Fibroblast of lung (primary cell): Measurements from ENCODE around the gene CFAP161. TPM values are rescaled to one million over a fixed set of nuclear protein-coding genes. Genes with fewer than 3 reads are reported as not detected.

ENCODE experiments used
- DNase-seq, 2 donors: peaks; one replicate each; pipeline versions ENCODE4 v3.0.0 to v3.0.0-alpha.2; 2010; ENCODE audit warnings: low read depth in 2 of 2
- H2AFZ ChIP-seq: 2 replicates; pipeline ENCODE4 v1.5.1; 2012; ENCODE audit warnings: low read length, control low read depth, inconsistent platforms
- H3K27ac ChIP-seq: 2 replicates; pipeline ENCODE4 v1.5.1; 2011; ENCODE audit warnings: low read length, control low read depth; ENCODE audit not compliant: insufficient read depth
- H3K27me3 ChIP-seq: 2 replicates; pipeline ENCODE4 v1.5.1; 2011; ENCODE audit warnings: mild to moderate bottlenecking, low read length; ENCODE audit not compliant: control insufficient read depth, insufficient read depth
- H3K36me3 ChIP-seq: 2 replicates; pipeline ENCODE4 v1.5.1; 2011; ENCODE audit warnings: low read length; ENCODE audit not compliant: control insufficient read depth, insufficient read depth
- H3K4me1 ChIP-seq: 2 replicates; pipeline ENCODE4 v1.5.1; 2011; ENCODE audit warnings: low read length; ENCODE audit not compliant: control insufficient read depth, insufficient read depth; ENCODE audit errors: extremely low read depth
- H3K4me2 ChIP-seq: 2 replicates; pipeline ENCODE4 v1.5.1; 2011; ENCODE audit warnings: low read length, control low read depth; ENCODE audit not compliant: insufficient read depth; ENCODE audit errors: extremely low read depth
- H3K4me3 ChIP-seq, 4 experiments: fragments of 200-600 bp in 1 of 4; sonication (generic) in 1 of 4; replicated peaks in 1 of 4; 2 replicates each; pipeline ENCODE4 v1.5.1; 2011 to 2016; ENCODE audit warnings: low read length in 4 of 4, low read depth in 3 of 4, mild to moderate bottlenecking in 3 of 4, control low read depth in 2 of 4, inconsistent platforms in 1 of 4, mixed read lengths in 1 of 4; ENCODE audit not compliant: insufficient read depth in 1 of 4; ENCODE audit errors: control extremely low read depth in 1 of 4
- H3K79me2 ChIP-seq: 2 replicates; pipeline ENCODE4 v1.5.1; 2012; ENCODE audit warnings: mild to moderate bottlenecking, low read length, inconsistent platforms; ENCODE audit not compliant: control insufficient read depth, insufficient read depth
- H3K9ac ChIP-seq: 2 replicates; pipeline ENCODE4 v1.5.1; 2011; ENCODE audit warnings: mild to moderate bottlenecking, low read length, control low read depth; ENCODE audit not compliant: insufficient read depth
- H3K9me3 ChIP-seq: 2 replicates; pipeline ENCODE4 v1.5.1; 2012; ENCODE audit warnings: low read depth, low read length; ENCODE audit not compliant: control insufficient read depth, insufficient read depth
- H4K20me1 ChIP-seq: 2 replicates; pipeline ENCODE4 v1.5.1; 2011; ENCODE audit warnings: low read length; ENCODE audit not compliant: control insufficient read depth, insufficient read depth; ENCODE audit errors: extremely low read depth
- CTCF ChIP-seq, 2 donors: IDR thresholded peaks in 1 of 2; conservative IDR thresholded peaks in 1 of 2; 1 replicate in 1 of 2; 2 replicates in 1 of 2; pipeline ENCODE4 v1.5.1; 2011 to 2012; ENCODE audit warnings: low read length in 2 of 2, control low read depth in 1 of 2, inconsistent platforms in 1 of 2, low read depth in 1 of 2, mild to moderate bottlenecking in 1 of 2
- EZH2 ChIP-seq: IDR thresholded peaks from 2 replicates; pipeline ENCODE4 v1.5.1; 2012; ENCODE audit warnings: low read length, control low read depth, mild to moderate bottlenecking; ENCODE audit errors: missing control alignments
- polyA plus RNA-seq, 2 donors: library from polyadenylated mRNA; depleted of rRNA in 1 of 2; stranded (reverse) in 1 of 2; unstranded in 1 of 2; fragments of >200 nt; gene quantifications; 2 replicates each; pipeline ENCODE4 v1.2.1, GENCODE V29; 2011 to 2012; ENCODE audit warnings: missing spikeins in 1 of 2
- total RNA-seq: library from RNA; depleted of rRNA; stranded (reverse); fragments of >200 nt; gene quantifications from 2 replicates; pipeline ENCODE4 v1.2.1, GENCODE V29; 2014

Gene CFAP161
- total and polyA plus RNA-seq, 2 donors (not counting 1 experiment from before 2014, with no cell fraction given): 0.17 TPM; not detected in 1

DNA sequence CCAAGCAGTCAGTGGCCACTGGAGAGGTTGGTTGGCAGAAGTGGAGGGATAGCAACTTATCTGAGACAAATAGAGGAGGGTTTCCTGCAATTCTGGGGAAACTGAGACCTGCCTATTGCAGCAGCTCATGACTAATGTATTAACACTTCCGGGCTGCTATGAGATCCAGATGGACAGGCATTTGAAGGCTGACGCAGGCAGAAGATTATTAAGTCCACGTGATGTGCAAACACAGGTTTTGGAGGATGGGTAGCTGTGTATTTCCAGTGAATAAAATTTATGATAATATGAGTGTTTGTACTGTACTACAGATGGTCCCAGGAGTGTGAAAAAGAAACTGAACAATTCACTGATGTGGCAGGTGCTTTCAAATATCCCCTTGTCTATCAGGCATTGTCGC lies 28.5 kb upstream of the CFAP161 start:
- Histone ChIP-seq H3K4me3 (no peak overlapping the region), H3K36me3 (no peaks in the 10 kb centered on the region), H3K9me3 (no peaks in the 10 kb centered on the region), H2AFZ (no peak overlapping the region), H3K27ac (no peak overlapping the region), H3K9ac (no peak overlapping the region), H3K27me3 (no peaks in the 10 kb centered on the region), H3K79me2 (no peaks in the 10 kb centered on the region), H3K4me1 (no peaks in the 10 kb centered on the region), H3K4me2 (no peak overlapping the region), H4K20me1 (no peaks in the 10 kb centered on the region)
- no peak for DNase-seq
- TF ChIP-seq EZH2: no peak
- no peak for TF ChIP-seq CTCF (conservative IDR thresholded peaks at IDR 0.05 in 1 of 2, IDR thresholded peaks at IDR 0.05 in 1 of 2; ENCODE audit: low read depth in 1 of 2, low read length in 2 of 2)

- Histone ChIP-seq H2AFZ (no peak overlapping the region), H3K4me2 (no peak overlapping the region), H3K36me3 (no peaks in the 10 kb centered on the region), H3K4me1 (no peaks in the 10 kb centered on the region), H3K4me3 (no peak overlapping the region), H4K20me1 (no peaks in the 10 kb centered on the region), H3K9me3 (no peaks in the 10 kb centered on the region), H3K79me2 (no peaks in the 10 kb centered on the region), H3K9ac (no peak overlapping the region), H3K27ac (no peak overlapping the region), H3K27me3 (no peaks in the 10 kb centered on the region)
- peak; percentile 72 to 86 for DNase-seq
- TF ChIP-seq EZH2 (no peak), CTCF (conservative IDR thresholded peaks at IDR 0.05 in 1 of 2, IDR thresholded peaks at IDR 0.05 in 1 of 2; ENCODE audit: low read depth in 1 of 2, low read length in 2 of 2) (peak; percentile 72 to 83)
Measured at GRCh38 chr15:81106560-81106959, 27.5 kb upstream of the CFAP161 start.

- DNase-seq: no peak
- Histone ChIP-seq H3K27me3 (no peaks in the 10 kb centered on the region), H2AFZ (no peak overlapping the region), H3K9me3 (no peaks in the 10 kb centered on the region), H3K79me2 (no peaks in the 10 kb centered on the region), H3K4me1 (no peaks in the 10 kb centered on the region), H4K20me1 (no peaks in the 10 kb centered on the region), H3K4me2 (no peak overlapping the region), H3K36me3 (no peaks in the 10 kb centered on the region), H3K4me3 (no peak overlapping the region), H3K9ac (no peak overlapping the region), H3K27ac (no peak overlapping the region)
- no peak for TF ChIP-seq CTCF (conservative IDR thresholded peaks at IDR 0.05 in 1 of 2, IDR thresholded peaks at IDR 0.05 in 1 of 2; ENCODE audit: low read depth in 1 of 2, low read length in 2 of 2)
- TF ChIP-seq EZH2: no peak
Measured at GRCh38 chr15:81107889-81108288, 26.2 kb upstream of the CFAP161 start.
